Right lobe of liver (tissue), 6 donors: ENCODE results near the gene SOX10. TPM values are rescaled to one million over a fixed set of nuclear protein-coding genes. Genes with fewer than 3 reads are reported as not detected.

ENCODE experiments used
- ATAC-seq, 4 donors: fragments of 200-7000 bp; cut with Tn5 transposase; one replicate each; pipeline ENCODE4 v1.9.1; 2020; ENCODE audit warnings: mild to moderate bottlenecking in 4 of 4, moderate library complexity in 4 of 4
- DNase-seq, 3 donors: peaks; one replicate each; pipeline ENCODE4 v3.0.0-alpha.2; 2020
- H3K27ac ChIP-seq, 3 donors: fragments of 200-600 bp; one replicate each; pipeline ENCODE4 v1.8.0; 2022
- H3K27me3 ChIP-seq, 2 donors: fragments of 200-600 bp; one replicate each; pipeline ENCODE4 v1.8.0; 2022
- H3K36me3 ChIP-seq, 4 donors: fragments of 200-600 bp; sonication (generic) in 1 of 4; one replicate each; pipeline versions ENCODE4 v1.5.1 to v1.8.0; 2017 to 2022; ENCODE audit warnings: control low read depth in 1 of 4
- H3K4me1 ChIP-seq, 4 donors: fragments of 200-600 bp; sonication (generic) in 1 of 4; one replicate each; pipeline versions ENCODE4 v1.5.1 to v1.8.0; 2017 to 2022; ENCODE audit warnings: control low read depth in 1 of 4
- H3K4me3 ChIP-seq, 3 donors: fragments of 200-600 bp; one replicate each; pipeline ENCODE4 v1.8.0; 2022
- H3K9me3 ChIP-seq, 4 donors: fragments of 200-600 bp; sonication (generic) in 1 of 4; one replicate each; pipeline versions ENCODE4 v1.5.1 to v1.8.0; 2017 to 2022; ENCODE audit warnings: control low read depth in 1 of 4
- POLR2A ChIP-seq: fragments of 450-650 bp; IDR thresholded peaks from one replicate; pipeline ENCODE4 v1.6.1; 2017; ENCODE audit warnings: antibody characterized with exemption, mild to moderate bottlenecking
- WGBS: methylation state at CpG from one replicate; pipeline ENCODE4 v1.1.6; 2018; ENCODE audit warnings: low coverage, low lambda C conversion rate; ENCODE audit not compliant: insufficient coverage; ENCODE audit errors: missing lambda C conversion rate; 5-methylcytosine and 5-hydroxymethylcytosine counted together
- intact Hi-C, 2 donors: fragments of 100-400 bp; cut with DNase I; formaldehyde crosslinking; loops; one replicate each; pipeline versions ENCODE4 v1.11.2 to v1.14.1; 2022
- total RNA-seq, 6 experiments: library from RNA; depleted of rRNA in 2 of 6; stranded (reverse); fragments of >200 nt in 2 of 6; fragmentation: NEBNext Ultra II Directional in 3 of 6; extraction: Animal tissue kit (Norgen Biotek cat#: 25700) in 3 of 6; gene quantifications; one replicate each; pipeline versions ENCODE4 v1.1.0 to v1.2.4, GENCODE V29; 2016 to 2023
- TF ChIP-seq, protein P1 (sequence below), 4 donors: fragments of 200-600 bp in 3 of 4; fragments of 450-650 bp in 1 of 4; IDR thresholded peaks; one replicate each; pipeline versions ENCODE4 v1.5.1 to v1.8.0; 2016 to 2022; ENCODE audit warnings: antibody characterized with exemption in 4 of 4, mild to moderate bottlenecking in 2 of 4
- donor health status: DM: no; HTN: yes; CAD: no.
- donor health status: DM: no; HTN: no; CAD: no.
- donor health status: DM: no; HTN: no; CAD: no.
- donor health status: DM: no; HTN: yes; CAD: no.
- donor health status: DM: no; HTN: yes; CAD: no.

Gene SOX10
- total RNA-seq, 6 experiments from 2014 or later = 0.24 to 0.29 TPM; not detected in 4

DNA sequence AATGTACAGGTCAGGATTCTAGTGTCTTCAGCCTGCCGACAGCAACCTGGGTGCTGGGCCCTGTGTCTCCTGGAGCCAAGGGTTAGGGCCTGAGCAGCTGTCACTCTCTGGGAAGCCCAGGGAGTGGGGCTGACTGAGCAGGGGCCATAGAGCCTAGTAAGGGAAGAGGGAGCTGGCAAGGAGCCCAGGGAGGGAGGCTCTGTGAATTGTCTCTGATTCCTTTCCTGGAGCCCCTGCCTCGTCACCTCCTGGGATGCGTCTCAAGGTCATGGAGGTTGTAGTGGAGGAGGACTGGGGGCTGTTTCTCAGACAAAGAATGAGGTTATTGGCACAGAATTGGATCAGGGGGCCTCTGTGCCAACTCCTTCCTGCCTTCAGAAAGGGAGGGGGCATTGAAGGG is 11.8 kb downstream of the SOX10 start:
- no peak overlapping the region for H3K4me3 ChIP-seq
- TF ChIP-seq POLR2A = no peak
- TF ChIP-seq, protein P1, sequence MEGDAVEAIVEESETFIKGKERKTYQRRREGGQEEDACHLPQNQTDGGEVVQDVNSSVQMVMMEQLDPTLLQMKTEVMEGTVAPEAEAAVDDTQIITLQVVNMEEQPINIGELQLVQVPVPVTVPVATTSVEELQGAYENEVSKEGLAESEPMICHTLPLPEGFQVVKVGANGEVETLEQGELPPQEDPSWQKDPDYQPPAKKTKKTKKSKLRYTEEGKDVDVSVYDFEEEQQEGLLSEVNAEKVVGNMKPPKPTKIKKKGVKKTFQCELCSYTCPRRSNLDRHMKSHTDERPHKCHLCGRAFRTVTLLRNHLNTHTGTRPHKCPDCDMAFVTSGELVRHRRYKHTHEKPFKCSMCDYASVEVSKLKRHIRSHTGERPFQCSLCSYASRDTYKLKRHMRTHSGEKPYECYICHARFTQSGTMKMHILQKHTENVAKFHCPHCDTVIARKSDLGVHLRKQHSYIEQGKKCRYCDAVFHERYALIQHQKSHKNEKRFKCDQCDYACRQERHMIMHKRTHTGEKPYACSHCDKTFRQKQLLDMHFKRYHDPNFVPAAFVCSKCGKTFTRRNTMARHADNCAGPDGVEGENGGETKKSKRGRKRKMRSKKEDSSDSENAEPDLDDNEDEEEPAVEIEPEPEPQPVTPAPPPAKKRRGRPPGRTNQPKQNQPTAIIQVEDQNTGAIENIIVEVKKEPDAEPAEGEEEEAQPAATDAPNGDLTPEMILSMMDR (IDR thresholded peaks at IDR 0.05) = no peak
- intact Hi-C loops = loop anchor here in 1 of 2 donors (10.0 kb wide), 1 partner anchor 148 kb away; the partner anchor contains the start of gene GALR3
- DNase-seq (no peak), ATAC-seq (no peak)
- no CpG with 5 or more reads among the region's 3 CpGs for WGBS
- H3K4me1 ChIP-seq = no peaks in the 10 kb centered on the region
- no peaks in the 10 kb centered on the region for H3K9me3 ChIP-seq
- H3K36me3 ChIP-seq = peaks cover 0 to 9% (median 3%) of the 10 kb centered on the region in 4 donors
- H3K27ac ChIP-seq = no peak overlapping the region
- H3K27me3 ChIP-seq = no peaks in the 10 kb centered on the region

DNA sequence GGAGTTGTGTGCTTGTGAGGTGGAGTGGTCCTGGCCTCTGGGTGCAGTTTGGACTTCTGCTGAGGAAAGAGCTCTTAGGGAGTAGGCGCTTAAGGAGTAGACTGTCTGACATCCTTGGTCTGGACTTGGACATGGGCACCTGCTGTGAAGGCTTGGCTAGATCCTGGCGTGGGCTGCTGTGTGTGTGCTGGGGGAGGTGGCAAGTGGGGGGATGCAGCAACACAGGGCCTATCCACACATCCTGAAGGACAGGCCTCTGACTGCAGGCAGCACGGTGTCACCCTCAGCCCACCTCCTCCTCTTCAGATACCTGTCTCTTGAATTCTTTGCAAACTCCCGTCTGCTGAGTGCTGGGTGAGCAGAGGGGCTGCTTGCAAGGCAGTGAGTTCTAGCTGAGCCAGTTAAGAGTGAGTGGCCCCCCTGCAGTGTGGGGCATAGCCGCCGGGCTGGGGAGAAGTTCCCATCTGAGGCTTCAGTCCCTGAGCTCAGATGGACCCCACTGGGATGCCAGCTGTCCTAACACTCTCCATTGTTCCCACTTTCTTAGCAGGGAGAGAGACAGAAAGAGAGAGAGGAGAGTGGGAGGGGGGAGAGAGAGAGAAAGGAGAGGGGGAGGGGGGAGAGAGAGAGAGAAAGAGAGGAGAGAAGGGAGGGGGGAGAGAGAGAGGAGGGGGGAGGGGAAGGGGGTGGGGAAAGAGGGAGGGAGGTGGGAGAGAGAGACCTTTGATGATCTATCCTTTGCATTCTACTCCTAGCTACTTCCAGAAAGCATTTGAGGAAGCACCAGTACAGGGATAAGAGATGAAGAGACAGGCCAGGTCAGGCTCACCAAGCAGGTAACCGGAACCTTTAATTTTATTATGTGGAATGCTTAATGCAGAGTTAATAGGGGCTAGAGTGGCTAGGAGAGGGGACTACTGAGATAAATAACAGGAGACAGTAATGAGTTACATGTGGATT is 12.6 kb downstream of the SOX10 start:
- H3K4me3 ChIP-seq = no peak overlapping the region
- H3K27me3 ChIP-seq = no peaks in the 10 kb centered on the region
- no peak for DNase-seq
- H3K9me3 ChIP-seq = no peaks in the 10 kb centered on the region
- intact Hi-C loops = loop anchor here in 1 of 2 donors (10.0 kb wide), 1 partner anchor 147 kb away; the partner anchor contains the start of gene GALR3
- TF ChIP-seq POLR2A = no peak
- TF ChIP-seq, protein P1 (IDR thresholded peaks at IDR 0.05) = no peak
- no peaks in the 10 kb centered on the region for H3K4me1 ChIP-seq
- H3K27ac ChIP-seq = no peak overlapping the region
- ATAC-seq = no peak
- 74% methylated on average over 4 of the region's 7 CpGs for WGBS
- H3K36me3 ChIP-seq = peaks cover 0 to 17% (median 7%) of the 10 kb centered on the region in 4 donors

DNA sequence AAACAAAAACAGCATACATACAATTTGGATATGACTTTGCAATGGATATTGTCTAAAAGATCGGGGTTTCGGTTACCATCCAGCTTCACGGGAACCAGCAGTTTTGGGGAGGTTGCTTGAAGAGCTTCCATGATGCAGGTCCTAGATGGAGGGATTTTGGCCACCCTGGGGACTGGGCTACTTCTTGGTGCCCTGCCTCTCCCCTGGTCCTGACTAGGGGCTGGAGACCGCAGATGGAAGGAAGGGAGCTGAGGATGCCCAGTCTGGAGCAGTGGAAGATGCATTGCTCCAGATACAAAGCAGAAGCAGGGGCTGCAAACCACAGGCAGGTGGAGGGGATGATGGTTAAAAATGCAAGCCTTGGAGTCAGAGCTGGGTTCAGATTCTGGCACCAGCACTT is 13.5 kb downstream of the SOX10 start:
- Histone ChIP-seq H3K27me3 (no peaks in the 10 kb centered on the region), H3K36me3 (peaks cover 0 to 18% (median 9%) of the 10 kb centered on the region in 4 donors), H3K27ac (no peak overlapping the region), H3K4me3 (no peak overlapping the region), H3K4me1 (no peaks in the 10 kb centered on the region), H3K9me3 (no peaks in the 10 kb centered on the region)
- intact Hi-C loops = loop anchor here in 1 of 2 donors (10.0 kb wide), 1 partner anchor 146 kb away; the partner anchor contains the start of gene GALR3
- DNase-seq = no peak
- WGBS = 95% methylated on average over 3 of the region's 4 CpGs
- ATAC-seq = no peak
- no peak for TF ChIP-seq POLR2A
- TF ChIP-seq, protein P1 (IDR thresholded peaks at IDR 0.05) = no peak

DNA sequence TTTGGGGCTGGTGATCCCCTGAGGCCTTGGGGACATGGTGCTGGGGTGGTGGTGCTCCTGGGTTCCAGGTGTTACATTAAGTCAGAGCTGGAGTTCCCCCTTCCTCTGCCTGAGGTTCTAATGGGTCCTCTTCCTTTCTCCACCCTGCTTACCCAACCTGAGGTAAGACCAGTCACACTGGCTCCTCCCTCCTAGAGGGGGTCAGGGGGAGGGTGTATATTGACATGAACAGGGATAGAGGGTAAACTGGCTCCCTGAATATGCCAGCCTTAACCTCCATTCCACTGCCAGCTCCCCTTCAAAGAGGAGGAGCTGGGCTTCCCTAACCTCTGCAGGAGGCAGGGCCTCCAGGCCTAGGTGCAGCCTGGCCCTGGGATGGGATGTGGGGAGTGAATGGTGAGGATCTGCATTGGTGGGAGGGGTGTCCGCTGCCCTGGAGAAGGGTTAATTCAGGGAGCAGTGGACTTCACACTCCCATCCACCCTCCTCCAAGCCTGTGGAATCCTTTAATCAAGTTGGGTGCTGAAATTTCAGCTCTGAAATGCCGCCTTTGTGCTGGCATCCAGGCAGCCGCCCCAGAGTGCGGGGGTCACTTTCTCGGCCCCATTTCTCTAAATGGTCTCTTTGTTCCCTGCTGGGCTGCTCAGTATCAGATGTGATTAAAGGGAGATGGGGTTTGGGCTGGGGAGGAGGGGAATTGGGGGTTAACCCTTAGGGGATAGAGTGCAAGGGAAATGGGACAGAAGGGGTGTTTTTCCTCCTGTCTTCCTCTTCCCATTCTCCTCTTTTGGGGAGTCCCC is 15.7 kb downstream of the SOX10 start:
- Histone ChIP-seq H3K4me1 (no peaks in the 10 kb centered on the region), H3K27me3 (no peaks in the 10 kb centered on the region), H3K4me3 (no peak overlapping the region), H3K9me3 (no peaks in the 10 kb centered on the region), H3K27ac (no peak overlapping the region), H3K36me3 (peaks cover 0 to 25% (median 9%) of the 10 kb centered on the region in 4 donors)
- ATAC-seq = no peak
- no peak for TF ChIP-seq POLR2A
- TF ChIP-seq, protein P1 (IDR thresholded peaks at IDR 0.05) = no peak
- intact Hi-C loops = no loop called here
- 91% methylated on average over 4 of the region's 5 CpGs for WGBS
- DNase-seq = no peak
